ENCODE results near the gene C16orf86. TPM values are rescaled to one million over a fixed set of nuclear protein-coding genes. Genes with fewer than 3 reads are reported as not detected.

Gene C16orf86
- 3.1 TPM for total RNA-seq

DNA sequence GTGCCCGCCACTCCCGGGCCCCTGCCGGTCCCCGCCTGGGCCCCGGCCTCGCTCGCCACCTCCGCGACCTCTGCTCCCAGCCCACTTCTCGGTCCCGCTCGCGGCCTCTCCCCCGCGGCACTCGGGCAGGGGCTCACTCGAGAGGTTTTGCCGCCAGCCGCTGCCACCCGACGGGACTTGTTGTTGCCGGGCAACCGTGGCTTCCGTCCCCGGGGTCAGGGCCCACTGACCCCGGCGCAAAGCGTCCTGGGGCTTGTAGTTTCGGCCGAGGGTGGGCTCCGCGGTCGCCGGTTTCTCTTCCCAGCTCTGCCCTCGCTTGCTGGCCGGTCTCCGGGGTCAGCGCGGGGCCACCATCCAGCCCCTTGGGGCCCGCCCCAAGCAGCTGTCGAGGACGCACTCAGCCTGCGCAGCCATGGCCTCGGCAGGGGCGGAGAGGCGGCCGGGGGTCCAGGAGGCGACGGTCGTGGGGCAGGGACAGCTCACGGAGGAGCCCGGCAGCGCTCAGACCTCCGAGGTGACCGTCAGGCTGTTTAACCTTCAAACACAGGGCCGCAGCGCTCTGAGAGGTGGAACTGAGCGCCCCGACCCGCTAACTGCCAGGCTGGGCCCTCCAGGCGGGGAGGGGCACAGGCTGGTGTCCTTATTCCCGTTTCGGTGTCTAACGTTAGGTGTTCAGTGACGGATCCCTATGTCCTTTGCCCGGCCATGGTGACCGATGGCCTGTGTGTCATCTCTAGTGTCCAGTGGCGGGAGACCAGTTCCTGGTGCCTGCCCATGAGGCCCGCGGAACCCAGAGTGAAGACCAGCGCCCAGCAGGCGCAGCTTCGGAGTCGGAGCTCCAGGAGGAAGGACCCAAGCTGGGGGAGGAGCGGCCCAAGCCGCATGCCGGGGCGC, at the start of gene C16orf86, which contains the start of gene ENKD1:
Gene C16orf86 (plus strand): TSS at position 256 of the 894 bp plus-strand sequence. CDS start 157 bp downstream, at position 413.
Gene ENKD1 (minus strand): TSS at position 192 of the 894 bp plus-strand sequence. CDS start 308 bp downstream, outside the sequence.
- peak within 1 kb of the TSS; percentile 81 to 90 (median 90) for H3K9ac ChIP-seq (ENCODE audit: low read depth in 1 of 3, low read length in 3 of 3)
- peaks cover 4 to 8% (median 7%) of the 10 kb centered on the region in 3 donors for H3K36me3 ChIP-seq (ENCODE audit: control insufficient read depth in 3 of 3, insufficient read depth in 3 of 3, low read length in 3 of 3)
- H3K4me1 ChIP-seq (ENCODE audit: control insufficient read depth in 3 of 3, insufficient read depth in 3 of 3, low read length in 3 of 3), result peaks cover 20 to 26% (median 20%) of the 10 kb centered on the region in 3 donors
- H3K27ac ChIP-seq (ENCODE audit: low read depth, low read length), result peak within 1 kb of the TSS; percentile 81
- no peaks in the 10 kb centered on the region for H3K9me3 ChIP-seq (ENCODE audit: control insufficient read depth in 3 of 3, low read length in 3 of 3)
- H3K27me3 ChIP-seq (ENCODE audit: control insufficient read depth in 3 of 3, insufficient read depth in 3 of 3, low read length in 3 of 3), result no peaks in the 10 kb centered on the region
- H3K4me3 ChIP-seq (ENCODE audit: low read length in 3 of 3), result peak within 1 kb of the TSS; percentile 78 to 88 (median 85)

DNA sequence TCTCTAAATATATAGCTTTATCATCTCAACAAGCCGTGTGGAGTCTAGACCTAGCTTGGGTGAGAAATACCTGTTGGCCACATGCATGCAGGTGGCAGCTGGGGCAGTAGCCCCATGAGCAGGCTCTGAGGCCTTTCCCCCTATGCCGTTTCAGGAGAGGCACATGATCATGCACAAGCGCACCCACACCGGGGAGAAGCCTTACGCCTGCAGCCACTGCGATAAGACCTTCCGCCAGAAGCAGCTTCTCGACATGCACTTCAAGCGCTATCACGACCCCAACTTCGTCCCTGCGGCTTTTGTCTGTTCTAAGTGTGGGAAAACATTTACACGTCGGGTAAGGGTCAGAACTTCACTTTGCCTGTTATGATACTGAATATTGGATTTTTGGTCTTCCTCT, 38.4 kb upstream of the C16orf86 start:
- Histone ChIP-seq H3K27ac (ENCODE audit: low read depth, low read length) (no peak overlapping the region), H3K36me3 (ENCODE audit: control insufficient read depth in 3 of 3, insufficient read depth in 3 of 3, low read length in 3 of 3) (peaks cover 41 to 65% (median 62%) of the 10 kb centered on the region in 3 donors), H3K4me3 (ENCODE audit: low read length in 3 of 3) (no peak overlapping the region), H3K27me3 (ENCODE audit: control insufficient read depth in 3 of 3, insufficient read depth in 3 of 3, low read length in 3 of 3) (no peaks in the 10 kb centered on the region), H3K9ac (ENCODE audit: low read depth in 1 of 3, low read length in 3 of 3) (no peak overlapping the region), H3K4me1 (ENCODE audit: control insufficient read depth in 3 of 3, insufficient read depth in 3 of 3, low read length in 3 of 3) (no peaks in the 10 kb centered on the region), H3K9me3 (ENCODE audit: control insufficient read depth in 3 of 3, low read length in 3 of 3) (no peaks in the 10 kb centered on the region)

DNA sequence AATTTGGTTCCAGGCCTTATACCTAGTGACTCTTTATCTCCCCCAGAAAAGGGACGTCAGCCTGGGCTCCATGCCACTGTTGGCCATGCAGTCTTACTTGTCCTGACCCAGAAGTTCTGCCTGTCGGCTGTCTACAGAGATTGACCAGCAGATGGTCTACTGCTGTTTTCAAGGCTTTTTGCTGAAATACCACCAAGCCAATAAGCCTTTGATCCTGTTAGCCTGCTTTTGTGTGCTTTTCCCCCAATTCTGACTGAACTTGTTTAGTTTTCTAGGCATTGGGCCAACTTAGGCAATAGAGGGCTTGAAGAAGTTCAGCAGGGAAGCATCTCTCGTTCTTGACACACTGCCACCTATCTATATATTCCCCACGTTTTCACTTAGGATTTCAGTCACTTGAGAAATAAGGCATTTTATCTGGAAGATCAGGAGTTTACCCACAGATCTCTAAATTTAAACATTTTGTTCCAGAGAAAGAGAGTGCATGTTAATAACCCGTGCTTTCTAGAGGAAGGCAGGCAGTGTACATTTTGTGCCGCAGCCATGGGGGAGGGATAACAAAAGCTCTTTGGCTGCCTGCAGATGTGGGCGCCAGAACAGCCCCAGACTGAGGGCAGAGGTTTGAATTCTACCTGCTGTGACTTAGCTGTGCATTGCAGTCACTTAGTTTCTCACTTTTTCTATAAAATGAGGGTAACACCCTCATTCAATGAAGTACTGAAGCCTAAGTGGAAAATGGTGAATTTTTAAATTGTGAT, 34.0 kb upstream of the C16orf86 start:
- H3K36me3 ChIP-seq (ENCODE audit: control insufficient read depth in 3 of 3, insufficient read depth in 3 of 3, low read length in 3 of 3), result peaks cover 20 to 50% (median 46%) of the 10 kb centered on the region in 3 donors
- no peaks in the 10 kb centered on the region for H3K4me1 ChIP-seq (ENCODE audit: control insufficient read depth in 3 of 3, insufficient read depth in 3 of 3, low read length in 3 of 3)
- H3K4me3 ChIP-seq (ENCODE audit: low read length in 3 of 3), result no peak overlapping the region
- no peak overlapping the region for H3K9ac ChIP-seq (ENCODE audit: low read depth in 1 of 3, low read length in 3 of 3)
- no peaks in the 10 kb centered on the region for H3K9me3 ChIP-seq (ENCODE audit: control insufficient read depth in 3 of 3, low read length in 3 of 3)
- H3K27me3 ChIP-seq (ENCODE audit: control insufficient read depth in 3 of 3, insufficient read depth in 3 of 3, low read length in 3 of 3), result no peaks in the 10 kb centered on the region
- H3K27ac ChIP-seq (ENCODE audit: low read depth, low read length), result no peak overlapping the region

DNA sequence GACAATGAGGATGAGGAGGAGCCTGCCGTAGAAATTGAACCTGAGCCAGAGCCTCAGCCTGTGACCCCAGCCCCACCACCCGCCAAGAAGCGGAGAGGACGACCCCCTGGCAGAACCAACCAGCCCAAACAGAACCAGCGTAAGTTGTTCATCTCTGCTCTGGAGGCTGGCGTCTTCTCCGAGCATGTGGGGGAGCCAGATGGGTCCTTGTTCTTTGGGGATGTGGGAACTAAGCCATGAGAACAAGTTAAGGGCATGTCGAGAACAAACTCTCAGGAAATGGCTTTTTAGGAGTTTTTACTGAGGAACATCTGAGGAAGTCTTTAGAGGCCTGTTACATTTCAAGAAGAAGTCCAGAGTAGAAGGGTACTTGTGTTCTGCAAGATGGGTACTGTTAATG, 29.9 kb upstream of the C16orf86 start:
- no peaks in the 10 kb centered on the region for H3K9me3 ChIP-seq (ENCODE audit: control insufficient read depth in 3 of 3, low read length in 3 of 3)
- H3K36me3 ChIP-seq (ENCODE audit: control insufficient read depth in 3 of 3, insufficient read depth in 3 of 3, low read length in 3 of 3), result peaks cover 13 to 41% (median 35%) of the 10 kb centered on the region in 3 donors
- H3K4me1 ChIP-seq (ENCODE audit: control insufficient read depth in 3 of 3, insufficient read depth in 3 of 3, low read length in 3 of 3), result peaks cover 6 to 8% (median 7%) of the 10 kb centered on the region in 3 donors

DNA sequence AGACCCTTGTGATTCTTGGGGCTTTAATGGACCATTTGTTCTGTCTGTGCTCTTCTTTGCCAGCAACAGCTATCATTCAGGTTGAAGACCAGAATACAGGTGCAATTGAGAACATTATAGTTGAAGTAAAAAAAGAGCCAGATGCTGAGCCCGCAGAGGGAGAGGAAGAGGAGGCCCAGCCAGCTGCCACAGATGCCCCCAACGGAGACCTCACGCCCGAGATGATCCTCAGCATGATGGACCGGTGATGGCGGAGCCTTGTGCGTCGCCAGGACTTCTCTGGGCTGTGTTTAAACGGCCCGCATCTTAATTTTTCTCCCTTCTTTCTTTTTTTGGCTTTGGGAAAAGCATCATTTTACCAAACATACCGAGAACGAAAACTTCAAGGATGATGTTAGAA, 29.0 kb upstream of the C16orf86 start:
- Histone ChIP-seq H3K9ac (ENCODE audit: low read depth in 1 of 3, low read length in 3 of 3) (no peak overlapping the region), H3K27me3 (ENCODE audit: control insufficient read depth in 3 of 3, insufficient read depth in 3 of 3, low read length in 3 of 3) (no peaks in the 10 kb centered on the region), H3K27ac (ENCODE audit: low read depth, low read length) (no peak overlapping the region), H3K36me3 (ENCODE audit: control insufficient read depth in 3 of 3, insufficient read depth in 3 of 3, low read length in 3 of 3) (peaks cover 13 to 35% (median 27%) of the 10 kb centered on the region in 3 donors), H3K4me1 (ENCODE audit: control insufficient read depth in 3 of 3, insufficient read depth in 3 of 3, low read length in 3 of 3) (peaks cover 16 to 18% (median 16%) of the 10 kb centered on the region in 3 donors), H3K9me3 (ENCODE audit: control insufficient read depth in 3 of 3, low read length in 3 of 3) (no peaks in the 10 kb centered on the region), H3K4me3 (ENCODE audit: low read length in 3 of 3) (no peak overlapping the region)

More for the DNA sequence above, 29.9 kb upstream of the C16orf86 start:
- H3K27me3 ChIP-seq (ENCODE audit: control insufficient read depth in 3 of 3, insufficient read depth in 3 of 3, low read length in 3 of 3), result no peaks in the 10 kb centered on the region
- H3K4me3 ChIP-seq (ENCODE audit: low read length in 3 of 3), result no peak overlapping the region
- no peak overlapping the region for H3K9ac ChIP-seq (ENCODE audit: low read depth in 1 of 3, low read length in 3 of 3)
- H3K27ac ChIP-seq (ENCODE audit: low read depth, low read length), result no peak overlapping the region

DNA sequence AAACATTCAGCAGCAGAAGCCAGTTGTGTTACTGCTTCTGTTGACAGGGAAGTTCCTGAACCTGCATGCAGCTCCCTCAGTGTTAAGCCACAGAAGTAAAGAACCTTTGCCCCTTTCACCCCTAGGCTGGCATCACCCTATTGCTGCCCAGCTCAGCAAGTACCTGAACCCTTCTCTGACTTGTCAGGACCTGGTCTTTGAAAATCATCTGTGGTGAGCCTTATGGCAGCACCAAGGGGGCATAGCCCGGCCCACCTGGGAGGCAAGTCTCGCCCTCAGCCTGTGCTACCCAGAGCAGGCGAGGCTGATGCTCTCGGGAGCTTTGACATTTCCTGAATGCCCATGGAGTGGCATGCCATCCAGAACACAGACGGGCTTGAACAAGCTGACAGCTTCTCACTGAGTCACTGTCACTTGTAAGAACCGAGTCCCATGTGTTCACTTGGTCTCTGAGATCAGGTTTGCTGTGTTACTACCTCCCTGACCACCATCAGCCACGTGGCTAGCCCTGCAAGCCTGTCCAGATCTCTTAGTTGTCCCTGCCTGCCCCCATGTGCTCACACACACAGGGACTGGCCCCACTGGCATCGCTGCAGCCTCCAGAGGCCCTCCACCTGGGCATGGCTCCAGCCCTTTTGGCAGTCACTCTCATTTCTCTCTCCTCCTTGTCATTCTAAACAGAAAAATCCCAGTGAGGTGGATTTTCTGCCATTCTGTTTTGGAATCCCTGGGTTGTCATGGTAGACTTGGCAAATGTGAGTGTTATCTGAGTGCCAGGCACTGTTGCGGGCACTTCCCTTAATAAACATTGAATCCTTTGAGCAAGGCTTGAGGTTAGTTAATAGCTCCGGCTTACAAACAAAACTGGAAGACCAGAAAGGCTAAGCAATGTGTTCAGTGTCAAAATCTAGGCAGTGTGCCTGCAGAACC, 24.6 kb upstream of the C16orf86 start:
- H3K9ac ChIP-seq (ENCODE audit: low read depth in 1 of 3, low read length in 3 of 3), result peak overlapping the region in 2 of 3 donors; percentile 22 to 66
- no peaks in the 10 kb centered on the region for H3K9me3 ChIP-seq (ENCODE audit: control insufficient read depth in 3 of 3, low read length in 3 of 3)
- peaks cover 19 to 25% (median 21%) of the 10 kb centered on the region in 3 donors for H3K27me3 ChIP-seq (ENCODE audit: control insufficient read depth in 3 of 3, insufficient read depth in 3 of 3, low read length in 3 of 3)
- H3K4me3 ChIP-seq (ENCODE audit: low read length in 3 of 3), result no peak overlapping the region
- peaks cover 19% of the 10 kb centered on the region in 3 donors for H3K4me1 ChIP-seq (ENCODE audit: control insufficient read depth in 3 of 3, insufficient read depth in 3 of 3, low read length in 3 of 3)
- H3K27ac ChIP-seq (ENCODE audit: low read depth, low read length), result no peak overlapping the region
- peaks cover 13 to 18% (median 17%) of the 10 kb centered on the region in 3 donors for H3K36me3 ChIP-seq (ENCODE audit: control insufficient read depth in 3 of 3, insufficient read depth in 3 of 3, low read length in 3 of 3)

GRCh38 chr16:67644038-67644437, 22.6 kb upstream of the C16orf86 start:
- Histone ChIP-seq H3K4me3 (ENCODE audit: low read length in 3 of 3) (no peak overlapping the region), H3K4me1 (ENCODE audit: control insufficient read depth in 3 of 3, insufficient read depth in 3 of 3, low read length in 3 of 3) (peaks cover 19 to 23% (median 19%) of the 10 kb centered on the region in 3 donors), H3K27me3 (ENCODE audit: control insufficient read depth in 3 of 3, insufficient read depth in 3 of 3, low read length in 3 of 3) (peaks cover 37 to 44% (median 40%) of the 10 kb centered on the region in 3 donors), H3K36me3 (ENCODE audit: control insufficient read depth in 3 of 3, insufficient read depth in 3 of 3, low read length in 3 of 3) (peaks cover 0 to 1% (median under 1%) of the 10 kb centered on the region in 3 donors), H3K27ac (ENCODE audit: low read depth, low read length) (no peak overlapping the region), H3K9me3 (ENCODE audit: control insufficient read depth in 3 of 3, low read length in 3 of 3) (no peaks in the 10 kb centered on the region), H3K9ac (ENCODE audit: low read depth in 1 of 3, low read length in 3 of 3) (no peak overlapping the region)

- Histone ChIP-seq H3K4me1 (ENCODE audit: control insufficient read depth in 3 of 3, insufficient read depth in 3 of 3, low read length in 3 of 3) (peaks cover 14 to 17% (median 17%) of the 10 kb centered on the region in 3 donors), H3K9ac (ENCODE audit: low read depth in 1 of 3, low read length in 3 of 3) (no peak overlapping the region), H3K27me3 (ENCODE audit: control insufficient read depth in 3 of 3, insufficient read depth in 3 of 3, low read length in 3 of 3) (peaks cover 53 to 58% (median 55%) of the 10 kb centered on the region in 3 donors), H3K27ac (ENCODE audit: low read depth, low read length) (no peak overlapping the region), H3K36me3 (ENCODE audit: control insufficient read depth in 3 of 3, insufficient read depth in 3 of 3, low read length in 3 of 3) (no peaks in the 10 kb centered on the region), H3K4me3 (ENCODE audit: low read length in 3 of 3) (no peak overlapping the region), H3K9me3 (ENCODE audit: control insufficient read depth in 3 of 3, low read length in 3 of 3) (no peaks in the 10 kb centered on the region)
These were observed 21.1 kb upstream of the C16orf86 start for GRCh38 chr16:67645397-67646121.
